Neural progenitor cell (in vitro differentiated cells): ENCODE measurements around the gene LIN9. TPM values are rescaled to one million over a fixed set of nuclear protein-coding genes. Genes with fewer than 3 reads are reported as not detected.

Experiments
- DNase-seq: peaks from one replicate; pipeline ENCODE4 v3.0.0-alpha.2; 2016; ENCODE audit warnings: low spot score
- H2AFZ ChIP-seq: fragments of 200-600 bp; sonication (generic); replicated peaks from 2 replicates; pipeline ENCODE4 v1.6.1; 2016; ENCODE audit warnings: antibody characterized with exemption
- H3F3A ChIP-seq: fragments of 200-600 bp; sonication (generic); 2 replicates; pipeline ENCODE4 v1.6.1; 2016; ENCODE audit warnings: antibody characterized with exemption, low read depth
- H3K27ac ChIP-seq: fragments of 200-600 bp; sonication (generic); 2 replicates; pipeline ENCODE4 v1.5.1; 2016; ENCODE audit warnings: mild to moderate bottlenecking
- H3K27me3 ChIP-seq: fragments of 200-600 bp; sonication (generic); 2 replicates; pipeline ENCODE4 v1.6.1; 2016; ENCODE audit warnings: mild to moderate bottlenecking, moderate library complexity
- H3K36me3 ChIP-seq: fragments of 200-600 bp; sonication (generic); 2 replicates; pipeline ENCODE4 v1.5.1; 2016
- H3K4me1 ChIP-seq: fragments of 200-600 bp; sonication (generic); 2 replicates; pipeline ENCODE4 v1.6.1; 2016; ENCODE audit warnings: mixed run types
- H3K4me2 ChIP-seq: fragments of 200-600 bp; sonication (generic); 2 replicates; pipeline ENCODE4 v1.6.1; 2016
- H3K4me3 ChIP-seq: fragments of 200-600 bp; sonication (generic); 2 replicates; pipeline ENCODE4 v1.5.1; 2016
- H3K79me2 ChIP-seq: fragments of 200-600 bp; sonication (generic); 2 replicates; pipeline ENCODE4 v1.6.1; 2016; ENCODE audit warnings: low read depth
- H3K9ac ChIP-seq: fragments of 200-600 bp; sonication (generic); 2 replicates; pipeline ENCODE4 v1.6.1; 2016
- H3K9me3 ChIP-seq: fragments of 200-600 bp; sonication (generic); 2 replicates; pipeline ENCODE4 v1.5.1; 2016; ENCODE audit warnings: low read depth
- H4K20me1 ChIP-seq: fragments of 200-600 bp; sonication (generic); 2 replicates; pipeline ENCODE4 v1.6.1; 2016; ENCODE audit warnings: low read depth
- H3K27ac Mint-ChIP-seq: 3 replicates; pipeline ENCODE4 v1.8.0; 2021; ENCODE audit warnings: mixed read lengths
- H3K27me3 Mint-ChIP-seq: 2 replicates; pipeline ENCODE4 v1.8.0; 2022; ENCODE audit warnings: low read depth, mild to moderate bottlenecking, inconsistent platforms, moderate library complexity, mixed read lengths; ENCODE audit not compliant: insufficient read depth
- H3K36me3 Mint-ChIP-seq: 3 replicates; pipeline ENCODE4 v1.8.0; 2021; ENCODE audit warnings: mixed read lengths
- H3K4me1 Mint-ChIP-seq: 3 replicates; pipeline ENCODE4 v1.8.0; 2021; ENCODE audit warnings: mixed read lengths
- H3K4me3 Mint-ChIP-seq: 3 replicates; pipeline ENCODE4 v1.8.0; 2021; ENCODE audit warnings: mild to moderate bottlenecking, moderate library complexity, mixed read lengths
- H3K9me3 Mint-ChIP-seq: 3 replicates; pipeline ENCODE4 v1.8.0; 2020; ENCODE audit warnings: mixed read lengths
- CTCF ChIP-seq: fragments of 200-600 bp; sonication (generic); IDR thresholded peaks from 2 replicates; pipeline ENCODE4 v1.5.1; 2017; ENCODE audit warnings: antibody characterized with exemption, mild to moderate bottlenecking
- EZH2 ChIP-seq: fragments of 200-600 bp; sonication (generic); IDR thresholded peaks from 2 replicates; pipeline ENCODE4 v1.6.1; 2017; ENCODE audit warnings: antibody characterized with exemption, mild to moderate bottlenecking, moderate library complexity
- EZH2phosphoT487 ChIP-seq: fragments of 200-600 bp; sonication (generic); IDR thresholded peaks from 2 replicates; pipeline ENCODE4 v1.6.1; 2017; ENCODE audit warnings: antibody characterized with exemption
- total RNA-seq: library from RNA; depleted of rRNA; stranded (reverse); fragments of >200 nt; gene quantifications from 2 replicates; pipeline ENCODE4 v1.2.3, GENCODE V29; 2015; ENCODE audit warnings: low replicate concordance

LIN9 gene
- total RNA-seq, 1 donor from 2014 or later: 34.4 TPM

DNA sequence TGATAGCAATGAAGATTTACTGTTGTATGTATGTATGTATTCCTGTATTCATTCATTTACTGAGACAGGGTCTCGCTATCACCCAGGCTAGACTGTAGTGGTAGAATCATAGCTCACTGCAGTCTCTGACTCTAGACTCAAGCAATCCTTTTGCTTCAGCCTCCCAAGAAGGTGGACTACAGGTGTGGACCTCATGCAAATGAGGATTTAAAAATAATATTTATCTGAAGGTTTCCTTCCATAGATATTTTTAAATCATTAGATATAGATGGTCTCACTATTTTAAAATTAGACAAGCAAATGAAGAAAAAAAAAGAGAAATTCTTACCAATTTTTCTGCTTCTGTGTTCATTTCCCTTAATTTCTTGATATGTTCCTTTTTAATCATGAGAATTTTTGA is 58.5 kb downstream of the LIN9 start:
- H3K27me3 ChIP-seq: no peaks in the 10 kb centered on the region
- no peak overlapping the region for H3K27ac ChIP-seq
- Mint-ChIP-seq H3K36me3 (peaks cover 25% of the 10 kb centered on the region), H3K9me3 (no peaks in the 10 kb centered on the region), H3K4me3 (no peak overlapping the region), H3K27me3 (no peaks in the 10 kb centered on the region), H3K27ac (no peak overlapping the region), H3K4me1 (no peaks in the 10 kb centered on the region)
- TF ChIP-seq EZH2: no peak
- no peak for TF ChIP-seq EZH2phosphoT487
- no peak for TF ChIP-seq CTCF
- no peaks in the 10 kb centered on the region for H3K9me3 ChIP-seq
- peaks cover 5% of the 10 kb centered on the region for H3F3A ChIP-seq
- no peak overlapping the region for H3K4me2 ChIP-seq
- no peak overlapping the region for H3K9ac ChIP-seq
- no peak for DNase-seq
- H3K4me3 ChIP-seq: no peak overlapping the region
- no peak overlapping the region for H2AFZ ChIP-seq
- H3K36me3 ChIP-seq: no peaks in the 10 kb centered on the region
- H3K4me1 ChIP-seq: no peaks in the 10 kb centered on the region
- H3K79me2 ChIP-seq: no peaks in the 10 kb centered on the region
- no peaks in the 10 kb centered on the region for H4K20me1 ChIP-seq

DNA sequence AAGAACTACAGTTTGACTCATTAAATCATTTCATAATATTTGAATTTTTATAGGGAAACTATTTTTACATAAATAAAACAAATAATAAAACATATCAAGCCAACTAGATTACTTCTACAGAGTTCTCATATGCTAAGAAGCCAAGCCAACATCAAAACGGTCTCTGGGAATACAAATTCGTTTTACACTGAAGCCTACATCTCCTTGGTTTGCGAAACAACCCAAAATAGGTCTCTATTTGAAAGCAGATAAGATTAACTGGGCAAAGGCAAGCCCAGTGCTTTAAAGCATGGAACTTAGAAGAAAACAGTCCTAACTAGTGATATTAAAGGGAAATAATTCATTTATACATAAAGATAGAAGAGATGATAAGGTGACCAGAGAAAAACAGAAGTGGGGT is 60.2 kb downstream of the LIN9 start:
- peaks cover 4% of the 10 kb centered on the region for H3K36me3 ChIP-seq
- DNase-seq: no peak
- no peaks in the 10 kb centered on the region for H3K9me3 Mint-ChIP-seq
- no peak overlapping the region for H3K4me3 ChIP-seq
- H4K20me1 ChIP-seq: no peaks in the 10 kb centered on the region
- peaks cover 5% of the 10 kb centered on the region for H3F3A ChIP-seq
- no peak overlapping the region for H3K4me2 ChIP-seq
- no peaks in the 10 kb centered on the region for H3K27me3 ChIP-seq
- TF ChIP-seq EZH2: no peak
- TF ChIP-seq CTCF: no peak
- TF ChIP-seq EZH2phosphoT487: no peak
- H3K4me3 Mint-ChIP-seq: no peak overlapping the region
- H3K9me3 ChIP-seq: no peaks in the 10 kb centered on the region
- H3K27me3 Mint-ChIP-seq: no peaks in the 10 kb centered on the region
- H3K4me1 ChIP-seq: no peaks in the 10 kb centered on the region
- no peaks in the 10 kb centered on the region for H3K79me2 ChIP-seq
- H3K4me1 Mint-ChIP-seq: no peaks in the 10 kb centered on the region
- no peak overlapping the region for H3K27ac Mint-ChIP-seq
- peaks cover 23% of the 10 kb centered on the region for H3K36me3 Mint-ChIP-seq
- H2AFZ ChIP-seq: no peak overlapping the region
- H3K27ac ChIP-seq: no peak overlapping the region
- no peak overlapping the region for H3K9ac ChIP-seq

- Histone ChIP-seq H3K4me3 (no peak overlapping the region), H4K20me1 (no peaks in the 10 kb centered on the region), H3F3A (peaks cover 5% of the 10 kb centered on the region), H3K9ac (no peak overlapping the region), H3K4me1 (no peaks in the 10 kb centered on the region), H3K27ac (no peak overlapping the region), H3K27me3 (no peaks in the 10 kb centered on the region), H3K4me2 (no peak overlapping the region), H3K9me3 (no peaks in the 10 kb centered on the region), H3K36me3 (peaks cover 4% of the 10 kb centered on the region), H3K79me2 (no peaks in the 10 kb centered on the region), H2AFZ (no peak overlapping the region)
- TF ChIP-seq CTCF: no peak
- TF ChIP-seq EZH2: no peak
- no peak for TF ChIP-seq EZH2phosphoT487
- H3K27ac Mint-ChIP-seq: no peak overlapping the region
- peaks cover 22% of the 10 kb centered on the region for H3K36me3 Mint-ChIP-seq
- no peaks in the 10 kb centered on the region for H3K9me3 Mint-ChIP-seq
- H3K4me1 Mint-ChIP-seq: no peaks in the 10 kb centered on the region
- no peak overlapping the region for H3K4me3 Mint-ChIP-seq
- no peaks in the 10 kb centered on the region for H3K27me3 Mint-ChIP-seq
- DNase-seq: no peak
Measured at GRCh38 chr1:226248091-226248490, 60.9 kb downstream of the LIN9 start.

GRCh38 chr1:226239421-226239820 is 69.5 kb downstream of the LIN9 start:
- Histone ChIP-seq H3K9ac (no peak overlapping the region), H3K4me3 (no peak overlapping the region), H3K9me3 (no peaks in the 10 kb centered on the region), H3K27ac (no peak overlapping the region), H3K36me3 (peaks cover 19% of the 10 kb centered on the region), H3K4me2 (no peak overlapping the region), H3K27me3 (no peaks in the 10 kb centered on the region), H2AFZ (no peak overlapping the region), H3K79me2 (no peaks in the 10 kb centered on the region), H3F3A (peaks cover 3% of the 10 kb centered on the region), H4K20me1 (no peaks in the 10 kb centered on the region), H3K4me1 (no peaks in the 10 kb centered on the region)
- H3K27me3 Mint-ChIP-seq: no peaks in the 10 kb centered on the region
- peaks cover 14% of the 10 kb centered on the region for H3K36me3 Mint-ChIP-seq
- no peak overlapping the region for H3K4me3 Mint-ChIP-seq
- no peaks in the 10 kb centered on the region for H3K9me3 Mint-ChIP-seq
- no peak for DNase-seq
- no peak overlapping the region for H3K27ac Mint-ChIP-seq
- TF ChIP-seq EZH2: no peak
- no peak for TF ChIP-seq CTCF
- no peak for TF ChIP-seq EZH2phosphoT487
- H3K4me1 Mint-ChIP-seq: no peaks in the 10 kb centered on the region
